LHCN-M2 (cell line): ENCODE results near the gene PSMB4. TPM values are rescaled to one million over a fixed set of nuclear protein-coding genes. Genes with fewer than 3 reads are reported as not detected.
"Not testable (repeated sequence)": the region's sequence is repeated elsewhere in the genome, so short reads cannot be mapped to it uniquely, and the experiment has no call there.

ENCODE experiments used
- DNase-seq: peaks from one replicate; pipeline ENCODE4 v3.0.0-alpha.2; 2012; ENCODE audit warnings: low read depth
- total RNA-seq: library from RNA; depleted of rRNA; stranded (reverse); fragments of >200 nt; gene quantifications from 2 replicates; pipeline ENCODE4 v1.2.3, GENCODE V29; 2014; rRNA removed

PSMB4 gene
- total RNA-seq, 1 experiment from 2014 or later, result 258 TPM

GRCh38 chr1:151437396-151437795 is 38.0 kb downstream of the PSMB4 start:
- not testable (repeated sequence) for DNase-seq

DNA sequence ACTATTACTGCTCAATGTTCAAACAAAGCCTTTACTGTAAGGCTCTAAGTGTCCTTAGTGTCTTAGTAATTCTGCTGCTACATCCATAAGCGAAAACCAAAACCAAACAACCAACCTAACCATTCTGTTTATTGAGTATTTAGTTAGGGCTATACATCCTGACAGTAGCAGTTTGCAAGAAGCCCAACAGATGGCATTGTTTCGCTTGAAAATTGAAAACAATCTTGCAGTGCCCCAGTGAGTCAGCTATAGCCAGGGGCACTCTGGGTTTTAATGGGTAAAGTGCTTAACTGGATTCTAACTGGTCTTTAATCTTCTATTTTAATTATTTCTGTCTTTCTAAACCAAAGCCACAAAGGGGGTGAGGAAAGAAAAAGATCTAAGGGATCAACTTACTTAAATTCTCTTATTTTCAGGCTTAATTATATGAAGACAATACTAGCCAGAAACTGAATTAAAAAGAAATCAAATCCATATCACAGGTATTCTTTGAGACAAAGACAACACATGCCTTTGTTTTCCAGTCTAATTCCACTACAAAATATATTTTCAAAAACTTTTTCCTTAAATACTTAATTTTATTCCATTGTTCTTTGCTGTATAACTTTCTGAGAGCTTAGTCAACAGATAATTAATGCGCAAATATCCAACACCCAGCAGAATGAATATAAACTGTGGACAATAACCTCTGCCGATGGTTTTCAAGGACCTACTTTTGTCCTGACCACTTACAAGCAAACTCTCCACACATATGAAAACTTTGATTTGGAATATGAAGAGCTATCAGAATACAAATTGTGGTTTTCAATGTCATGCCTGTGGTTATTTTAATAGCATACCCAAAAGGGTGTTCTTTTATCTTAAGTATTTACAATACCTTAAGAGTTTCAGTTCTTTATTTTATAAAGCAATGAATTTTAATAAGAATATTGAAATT is 44.7 kb downstream of the PSMB4 start:
- peak; percentile 78 for DNase-seq

- no peak for DNase-seq
Observed at GRCh38 chr1:151444783-151445177, 45.4 kb downstream of the PSMB4 start.

- DNase-seq, result no peak
Observed at GRCh38 chr1:151447696-151448095, 48.3 kb downstream of the PSMB4 start.

Other genes with a start within 250 kb of the PSMB4 start
- gene TNFAIP8L2, start 242.9 kb upstream of the PSMB4 start, total RNA-seq, result not detected in 2 replicates
- gene LYSMD1, start 233.7 kb upstream of the PSMB4 start, total RNA-seq, result 9.1 and 10.2 TPM in 2 replicates
- gene SCNM1, start 233.4 kb upstream of the PSMB4 start, total RNA-seq, result 25.5 and 31.9 TPM in 2 replicates
- 0.34 TPM in 1 of 2 replicates, not detected in the other for gene TMOD4, start 223.6 kb upstream of the PSMB4 start, total RNA-seq
- 59.8 and 64.0 TPM in 2 replicates for gene VPS72, start 209.4 kb upstream of the PSMB4 start, total RNA-seq
- gene PIP5K1A, start 201.0 kb upstream of the PSMB4 start, total RNA-seq, result 48.9 and 49.7 TPM in 2 replicates
- gene PSMD4, start 144.8 kb upstream of the PSMB4 start, total RNA-seq, result 145 and 175 TPM in 2 replicates
- gene ZNF687, start 117.3 kb upstream of the PSMB4 start, total RNA-seq, result 16.2 and 21.6 TPM in 2 replicates
- gene PI4KB, start 72.2 kb upstream of the PSMB4 start, total RNA-seq, result 45.6 and 60.0 TPM in 2 replicates
- 62.8 and 73.3 TPM in 2 replicates for gene RFX5, start 52.3 kb upstream of the PSMB4 start, total RNA-seq
- 16.2 and 17.9 TPM in 2 replicates for gene SELENBP1, start 26.9 kb upstream of the PSMB4 start, total RNA-seq
- 16.4 and 24.6 TPM in 2 replicates for gene POGZ, start 59.9 kb downstream of the PSMB4 start, total RNA-seq
- 0.06 and 0.34 TPM in 2 replicates for gene CGN, start 111.8 kb downstream of the PSMB4 start, total RNA-seq
- gene TUFT1, start 140.7 kb downstream of the PSMB4 start, total RNA-seq, result 7.8 and 7.9 TPM in 2 replicates
- 19.8 and 22.6 TPM in 2 replicates for gene SNX27, start 212.5 kb downstream of the PSMB4 start, total RNA-seq